PC-9 (cell line): ENCODE data around the gene SNX14.

Source experiments
- EZH2 ChIP-seq: fragments of 200-600 bp; sonication (generic); IDR thresholded peaks from 2 replicates; pipeline ENCODE4 v1.8.0; 2017; ENCODE audit warnings: antibody characterized with exemption, low read depth
- TF ChIP-seq, protein P1 (sequence below): fragments of 200-600 bp; sonication (generic); conservative IDR thresholded peaks from 2 replicates; pipeline ENCODE4 v1.6.1; 2017; ENCODE audit warnings: mixed run types, antibody characterized with exemption, mild to moderate bottlenecking, moderate library complexity

GRCh38 chr6:85472744-85473143 is 120.9 kb downstream of the SNX14 start:
- TF ChIP-seq, protein P1, sequence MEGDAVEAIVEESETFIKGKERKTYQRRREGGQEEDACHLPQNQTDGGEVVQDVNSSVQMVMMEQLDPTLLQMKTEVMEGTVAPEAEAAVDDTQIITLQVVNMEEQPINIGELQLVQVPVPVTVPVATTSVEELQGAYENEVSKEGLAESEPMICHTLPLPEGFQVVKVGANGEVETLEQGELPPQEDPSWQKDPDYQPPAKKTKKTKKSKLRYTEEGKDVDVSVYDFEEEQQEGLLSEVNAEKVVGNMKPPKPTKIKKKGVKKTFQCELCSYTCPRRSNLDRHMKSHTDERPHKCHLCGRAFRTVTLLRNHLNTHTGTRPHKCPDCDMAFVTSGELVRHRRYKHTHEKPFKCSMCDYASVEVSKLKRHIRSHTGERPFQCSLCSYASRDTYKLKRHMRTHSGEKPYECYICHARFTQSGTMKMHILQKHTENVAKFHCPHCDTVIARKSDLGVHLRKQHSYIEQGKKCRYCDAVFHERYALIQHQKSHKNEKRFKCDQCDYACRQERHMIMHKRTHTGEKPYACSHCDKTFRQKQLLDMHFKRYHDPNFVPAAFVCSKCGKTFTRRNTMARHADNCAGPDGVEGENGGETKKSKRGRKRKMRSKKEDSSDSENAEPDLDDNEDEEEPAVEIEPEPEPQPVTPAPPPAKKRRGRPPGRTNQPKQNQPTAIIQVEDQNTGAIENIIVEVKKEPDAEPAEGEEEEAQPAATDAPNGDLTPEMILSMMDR, result no peak
- no peak for TF ChIP-seq EZH2
